MM.1S (cell line): ENCODE results near the gene ZNF469.

Experiments used
- DNase-seq: peaks from one replicate; pipeline ENCODE4 v3.0.0-alpha.2; 2015
- H2AFZ ChIP-seq: fragments of 300-600 bp; sonication (generic); 2 replicates; pipeline ENCODE4 v1.6.0; 2016; ENCODE audit warnings: antibody characterized with exemption, low read length
- H3F3A ChIP-seq: fragments of 300-600 bp; sonication (generic); 2 replicates; pipeline ENCODE4 v1.6.1; 2016; ENCODE audit warnings: mild to moderate bottlenecking, antibody characterized with exemption, low read length, moderate library complexity, mixed read lengths; ENCODE audit not compliant: insufficient read depth
- H3K27ac ChIP-seq: fragments of 300-600 bp; sonication (generic); 2 replicates; pipeline ENCODE4 v1.5.1; 2016; ENCODE audit warnings: mild to moderate bottlenecking, low read length
- H3K27me3 ChIP-seq: fragments of 300-600 bp; sonication (generic); replicated peaks from 2 replicates; pipeline ENCODE4 v1.6.0; 2016; ENCODE audit warnings: low read length; ENCODE audit not compliant: insufficient read depth
- H3K36me3 ChIP-seq: fragments of 300-600 bp; sonication (generic); replicated peaks from 2 replicates; pipeline ENCODE4 v1.6.1; 2016; ENCODE audit warnings: mild to moderate bottlenecking, low read length, mixed read lengths; ENCODE audit not compliant: insufficient read depth
- H3K4me1 ChIP-seq: fragments of 300-600 bp; sonication (generic); 2 replicates; pipeline ENCODE4 v1.6.1; 2016; ENCODE audit warnings: low read length, mixed read lengths
- H3K4me2 ChIP-seq: fragments of 300-600 bp; sonication (generic); 2 replicates; pipeline ENCODE4 v1.6.0; 2016; ENCODE audit warnings: low read depth, low read length
- H3K4me3 ChIP-seq: fragments of 300-600 bp; sonication (generic); 2 replicates; pipeline ENCODE4 v1.5.1; 2016; ENCODE audit warnings: low read length, mixed read lengths
- H3K79me2 ChIP-seq: fragments of 300-600 bp; sonication (generic); 2 replicates; pipeline ENCODE4 v1.6.1; 2016; ENCODE audit warnings: mixed run types, low read length, mixed read lengths
- H3K9ac ChIP-seq: fragments of 300-600 bp; sonication (generic); 2 replicates; pipeline ENCODE4 v1.6.1; 2016; ENCODE audit warnings: low read length, mixed read lengths
- H3K9me2 ChIP-seq: fragments of 300-600 bp; sonication (generic); replicated peaks from 2 replicates; pipeline ENCODE4 v1.6.1; 2016; ENCODE audit warnings: mild to moderate bottlenecking, low read length, mixed read lengths; ENCODE audit not compliant: insufficient read depth
- H3K9me3 ChIP-seq: fragments of 300-600 bp; sonication (generic); replicated peaks from 2 replicates; pipeline ENCODE4 v1.6.1; 2016; ENCODE audit warnings: mild to moderate bottlenecking, low read length, mixed read lengths; ENCODE audit not compliant: insufficient read depth
- H4K20me1 ChIP-seq: fragments of 300-600 bp; sonication (generic); 2 replicates; pipeline ENCODE4 v1.6.1; 2016; ENCODE audit warnings: mild to moderate bottlenecking, low read length, moderate library complexity, mixed read lengths; ENCODE audit not compliant: insufficient read depth
- CTCF ChIP-seq: fragments of 300-600 bp; sonication (generic); IDR thresholded peaks from 2 replicates; pipeline ENCODE4 v1.5.1; 2016; ENCODE audit warnings: antibody characterized with exemption, low read length, mixed read lengths
- EZH2 ChIP-seq: fragments of 300-600 bp; sonication (generic); optimal IDR thresholded peaks from 2 replicates; pipeline ENCODE3; 2017; ENCODE audit warnings: low read depth, mild to moderate bottlenecking, antibody characterized with exemption, low read length, mixed read lengths
- EZH2phosphoT487 ChIP-seq: fragments of 300-600 bp; sonication (generic); IDR thresholded peaks from 2 replicates; pipeline ENCODE4 v1.6.1; 2018; ENCODE audit warnings: antibody characterized with exemption, low read length

ZNF469 gene

GRCh38 chr16:88334778-88335720 lies 47.7 kb upstream of the ZNF469 start:
- Histone ChIP-seq H4K20me1 (no peaks in the 10 kb centered on the region), H3F3A (no peaks in the 10 kb centered on the region), H3K4me3 (no peak overlapping the region), H3K36me3 (no peaks in the 10 kb centered on the region), H2AFZ (no peak overlapping the region), H3K27ac (no peak overlapping the region), H3K27me3 (peaks cover 21% of the 10 kb centered on the region), H3K4me2 (no peak overlapping the region), H3K4me1 (no peaks in the 10 kb centered on the region), H3K9me2 (no peaks in the 10 kb centered on the region), H3K9ac (no peak overlapping the region), H3K79me2 (no peaks in the 10 kb centered on the region), H3K9me3 (no peaks in the 10 kb centered on the region)
- no peak for DNase-seq
- TF ChIP-seq EZH2 (no peak), CTCF (no peak), EZH2phosphoT487 (no peak)

DNA sequence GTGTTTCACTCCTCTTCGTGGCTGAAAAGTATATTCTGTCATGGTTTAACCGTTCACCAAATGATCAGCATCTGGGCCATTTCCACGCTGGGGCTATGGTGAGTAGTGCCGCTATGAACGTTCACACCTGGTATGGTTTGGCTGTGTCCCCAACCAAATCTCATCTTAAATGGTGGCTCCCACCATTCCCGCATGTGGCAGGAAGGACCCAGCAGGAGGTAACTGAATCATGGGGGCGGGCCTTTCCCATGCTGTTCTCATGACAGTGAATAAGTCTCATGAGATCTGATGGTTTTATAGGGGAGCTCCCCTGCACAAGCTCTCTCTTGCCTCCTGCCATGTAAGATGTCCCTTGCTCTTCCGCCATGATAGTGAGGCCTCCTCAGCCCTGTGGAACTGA lies 45.7 kb upstream of the ZNF469 start:
- no peak overlapping the region for H3K27ac ChIP-seq
- no peaks in the 10 kb centered on the region for H3K79me2 ChIP-seq
- H3K36me3 ChIP-seq, result no peaks in the 10 kb centered on the region
- H3F3A ChIP-seq, result no peaks in the 10 kb centered on the region
- no peak for DNase-seq
- H3K9me3 ChIP-seq, result no peaks in the 10 kb centered on the region
- no peaks in the 10 kb centered on the region for H3K4me1 ChIP-seq
- H3K27me3 ChIP-seq, result peaks cover 21% of the 10 kb centered on the region
- H3K4me3 ChIP-seq, result no peak overlapping the region
- no peak overlapping the region for H3K4me2 ChIP-seq
- no peaks in the 10 kb centered on the region for H4K20me1 ChIP-seq
- no peak overlapping the region for H3K9ac ChIP-seq
- TF ChIP-seq EZH2, result no peak
- no peak for TF ChIP-seq CTCF
- no peak for TF ChIP-seq EZH2phosphoT487
- H2AFZ ChIP-seq, result no peak overlapping the region
- no peaks in the 10 kb centered on the region for H3K9me2 ChIP-seq

DNA sequence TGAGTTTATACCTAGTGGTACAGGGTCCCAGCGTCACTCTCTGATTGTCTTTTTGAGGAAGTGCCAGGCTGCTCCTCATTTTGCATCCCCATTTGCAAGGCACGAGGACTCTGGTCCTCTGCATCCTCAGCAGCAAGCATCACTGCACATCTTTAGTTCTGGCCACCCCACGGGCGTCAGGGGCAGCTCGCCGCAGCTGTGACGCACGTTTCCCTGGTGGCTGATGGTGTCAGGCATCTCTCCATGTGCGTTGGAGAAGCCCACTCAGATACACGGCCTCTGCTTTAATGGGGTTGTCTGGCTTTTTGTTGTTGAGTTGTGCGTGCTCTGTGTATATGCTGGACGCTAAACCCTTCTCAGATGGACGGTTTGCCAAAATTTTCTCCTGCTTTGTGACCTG lies 45.2 kb upstream of the ZNF469 start:
- Histone ChIP-seq H3K9ac (no peak overlapping the region), H4K20me1 (no peaks in the 10 kb centered on the region), H3F3A (no peaks in the 10 kb centered on the region), H3K27me3 (peaks cover 25% of the 10 kb centered on the region), H3K4me3 (no peak overlapping the region), H3K79me2 (no peaks in the 10 kb centered on the region), H3K4me2 (no peak overlapping the region), H3K4me1 (no peaks in the 10 kb centered on the region), H3K9me2 (no peaks in the 10 kb centered on the region), H3K27ac (no peak overlapping the region), H2AFZ (no peak overlapping the region), H3K36me3 (no peaks in the 10 kb centered on the region), H3K9me3 (no peaks in the 10 kb centered on the region)
- DNase-seq, result no peak
- TF ChIP-seq CTCF (no peak), EZH2phosphoT487 (no peak), EZH2 (no peak)
